ENCODE results near the gene EPB41L4B.

The EPB41L4B gene

DNA sequence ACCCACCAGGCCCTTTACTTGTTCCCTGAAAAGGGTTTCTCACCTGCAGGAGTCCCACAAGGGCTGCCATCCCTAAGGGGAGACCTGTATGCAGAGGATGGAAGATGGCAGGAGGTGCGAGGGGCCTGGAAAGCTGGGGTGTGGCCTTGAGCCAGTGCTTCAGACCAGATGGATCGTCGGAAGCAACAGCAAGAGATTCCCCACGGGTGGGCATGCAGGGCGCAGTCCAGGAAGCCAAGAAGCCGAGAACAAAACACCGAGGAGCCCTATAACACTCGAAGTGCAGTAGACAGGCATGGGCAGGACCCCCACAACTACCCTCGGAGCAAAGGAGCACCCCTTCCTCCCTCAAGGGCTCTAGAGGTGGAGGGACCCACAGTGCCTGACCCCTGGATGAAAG lies 129.1 kb downstream of the EPB41L4B start:
- Histone ChIP-seq H3K36me3 (replicated peaks; ENCODE audit: low read depth, low read length) (no peaks in the 10 kb centered on the region), H3K27ac (ENCODE audit: low read length) (no peak overlapping the region), H4K20me1 (ENCODE audit: insufficient read depth, low read length) (no peaks in the 10 kb centered on the region), H3K9me3 (ENCODE audit: insufficient read depth, low read length) (no peaks in the 10 kb centered on the region), H3K4me1 (ENCODE audit: low read length) (peaks cover 37% of the 10 kb centered on the region), H3K79me2 (ENCODE audit: low read length) (no peaks in the 10 kb centered on the region), H3K27me3 (ENCODE audit: low read depth, low read length) (no peaks in the 10 kb centered on the region), H3K4me3 (ENCODE audit: low read length) (no peak overlapping the region), H3K9ac (ENCODE audit: low read length) (no peak overlapping the region), H3K4me2 (ENCODE audit: low read length) (no peak overlapping the region), H2AFZ (ENCODE audit: low read depth, low read length) (no peak overlapping the region)
- TF ChIP-seq CTCF (IDR thresholded peaks at IDR 0.05; ENCODE audit: low read depth, low read length) (no peak), EZH2phosphoT487 (IDR thresholded peaks at IDR 0.05; ENCODE audit: low read depth) (no peak)

- Histone ChIP-seq H3K4me3 (ENCODE audit: low read length) (no peak overlapping the region), H3K27me3 (ENCODE audit: low read depth, low read length) (no peaks in the 10 kb centered on the region), H3K4me2 (ENCODE audit: low read length) (no peak overlapping the region), H3K79me2 (ENCODE audit: low read length) (no peaks in the 10 kb centered on the region), H2AFZ (ENCODE audit: low read depth, low read length) (no peak overlapping the region), H3K27ac (ENCODE audit: low read length) (no peak overlapping the region), H3K9ac (ENCODE audit: low read length) (no peak overlapping the region), H4K20me1 (ENCODE audit: insufficient read depth, low read length) (no peaks in the 10 kb centered on the region), H3K9me3 (ENCODE audit: insufficient read depth, low read length) (no peaks in the 10 kb centered on the region), H3K36me3 (replicated peaks; ENCODE audit: low read depth, low read length) (no peaks in the 10 kb centered on the region), H3K4me1 (ENCODE audit: low read length) (peaks cover 52% of the 10 kb centered on the region)
- TF ChIP-seq CTCF (IDR thresholded peaks at IDR 0.05; ENCODE audit: low read depth, low read length) (no peak), EZH2phosphoT487 (IDR thresholded peaks at IDR 0.05; ENCODE audit: low read depth) (no peak)
Observed at GRCh38 chr9:109190151-109190550, 130.7 kb downstream of the EPB41L4B start.

DNA sequence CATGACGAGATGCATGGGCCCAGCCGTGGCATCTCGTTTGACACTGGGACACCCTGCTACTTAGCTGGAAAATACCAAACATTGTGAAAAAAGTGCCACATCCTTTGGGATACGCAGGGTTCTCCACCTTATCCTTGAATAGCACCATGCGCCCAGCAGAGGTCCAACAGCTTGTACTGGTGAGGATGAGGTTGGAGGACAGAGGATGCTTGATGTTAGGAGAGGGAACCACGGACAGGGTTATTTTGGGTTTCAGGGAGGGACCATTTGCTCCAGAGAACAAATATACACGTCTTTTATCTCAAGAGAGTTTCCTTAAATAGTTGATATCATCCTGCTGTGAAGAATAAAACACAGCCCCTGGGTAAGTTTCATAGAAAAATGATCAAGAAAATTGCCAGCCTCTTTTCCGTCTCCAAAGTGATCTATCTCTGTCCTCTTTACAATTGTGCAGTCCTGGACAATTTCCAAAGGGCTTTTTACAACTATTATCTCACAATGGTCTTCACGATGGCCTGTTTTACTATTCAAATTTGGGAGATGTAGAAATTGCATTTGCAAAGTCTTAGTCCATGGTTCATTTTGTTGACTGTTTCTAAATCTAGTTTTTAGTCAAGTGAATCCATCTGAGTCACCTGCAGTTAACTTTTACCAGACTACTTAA lies 133.9 kb downstream of the EPB41L4B start:
- H3K27me3 ChIP-seq (ENCODE audit: low read depth, low read length), result no peaks in the 10 kb centered on the region
- TF ChIP-seq CTCF (IDR thresholded peaks at IDR 0.05; ENCODE audit: low read depth, low read length) (no peak), EZH2phosphoT487 (IDR thresholded peaks at IDR 0.05; ENCODE audit: low read depth) (no peak)
- no peak overlapping the region for H3K27ac ChIP-seq (ENCODE audit: low read length)
- H3K9me3 ChIP-seq (ENCODE audit: insufficient read depth, low read length), result no peaks in the 10 kb centered on the region
- no peak overlapping the region for H2AFZ ChIP-seq (ENCODE audit: low read depth, low read length)
- H3K4me3 ChIP-seq (ENCODE audit: low read length), result no peak overlapping the region
- H3K9ac ChIP-seq (ENCODE audit: low read length), result no peak overlapping the region
- H3K79me2 ChIP-seq (ENCODE audit: low read length), result no peaks in the 10 kb centered on the region
- H3K36me3 ChIP-seq (replicated peaks; ENCODE audit: low read depth, low read length), result no peaks in the 10 kb centered on the region
- peak overlapping the region; percentile 55 for H3K4me2 ChIP-seq (ENCODE audit: low read length)
- H4K20me1 ChIP-seq (ENCODE audit: insufficient read depth, low read length), result no peaks in the 10 kb centered on the region
- peaks cover 40% of the 10 kb centered on the region for H3K4me1 ChIP-seq (ENCODE audit: low read length)

GRCh38 chr9:109182940-109183798 lies 137.7 kb downstream of the EPB41L4B start:
- Histone ChIP-seq H2AFZ (ENCODE audit: low read depth, low read length) (peak overlapping the region; percentile 61; the same call in 1 of the 2 replicates), H3K4me3 (ENCODE audit: low read length) (no peak overlapping the region), H3K9ac (ENCODE audit: low read length) (no peak overlapping the region), H3K4me2 (ENCODE audit: low read length) (peak overlapping the region; percentile 14; the same call in 1 of the 2 replicates), H3K9me3 (ENCODE audit: insufficient read depth, low read length) (no peaks in the 10 kb centered on the region), H3K27me3 (ENCODE audit: low read depth, low read length) (no peaks in the 10 kb centered on the region), H3K27ac (ENCODE audit: low read length) (no peak overlapping the region), H3K36me3 (replicated peaks; ENCODE audit: low read depth, low read length) (no peaks in the 10 kb centered on the region), H4K20me1 (ENCODE audit: insufficient read depth, low read length) (no peaks in the 10 kb centered on the region), H3K4me1 (ENCODE audit: low read length) (peaks cover 35% of the 10 kb centered on the region), H3K79me2 (ENCODE audit: low read length) (no peaks in the 10 kb centered on the region)
- no peak for TF ChIP-seq EZH2phosphoT487 (IDR thresholded peaks at IDR 0.05; ENCODE audit: low read depth)
- TF ChIP-seq CTCF (IDR thresholded peaks at IDR 0.05; ENCODE audit: low read depth, low read length), result peak; percentile 60
